ENCODE data around the gene HMGCL. TPM values are rescaled to one million over a fixed set of nuclear protein-coding genes. Genes with fewer than 3 reads are reported as not detected.

The HMGCL gene
- total and polyA plus RNA-seq, 12 donors = 38.8 to 134 (median 84.1) TPM

DNA sequence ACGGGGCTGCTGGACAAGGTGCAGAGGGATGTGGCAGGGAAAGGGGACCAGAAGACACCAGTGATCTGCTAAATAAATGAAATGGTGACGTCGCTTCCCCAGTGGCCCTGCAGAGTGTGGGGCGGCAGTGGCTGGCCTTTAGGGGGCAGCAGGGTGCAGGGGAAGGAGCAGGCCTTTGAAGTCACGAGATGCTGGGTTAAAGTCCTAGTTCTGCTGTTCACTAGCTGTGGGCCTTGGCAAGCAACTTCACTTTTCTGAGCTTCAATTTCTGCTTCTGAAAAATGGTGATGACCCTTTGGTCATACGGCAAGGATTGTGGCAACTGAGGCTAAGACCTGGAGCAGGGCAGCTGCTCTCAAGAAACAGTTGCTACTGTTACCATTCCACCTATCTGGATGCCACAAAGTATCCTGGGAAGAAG, 15.5 kb downstream of the HMGCL start:
- intact Hi-C loops (cut with DNase I) = loop anchor here in 1 of 2 donors (10.0 kb wide), 2 partner anchors 55 to 105 kb away; partner anchors contain the start of genes CNR2 and FUCA1
- Histone ChIP-seq H3K4me3 (no peak overlapping the region), H3K36me3 (replicated peaks in 1 of 2) (peaks cover 0 to 41% of the 10 kb centered on the region in 2 donors), H3K9me3 (replicated peaks in 1 of 3) (no peaks in the 10 kb centered on the region), H3K27me3 (no peaks in the 10 kb centered on the region), H3K4me1 (replicated peaks in 1 of 2) (peaks cover 0 to 4% of the 10 kb centered on the region in 2 donors), H3K27ac (peak overlapping the region in 1 of 5 donors; percentile 62)
- DNase-seq = peak; percentile 68 to 83 (median 81)
- TF ChIP-seq POLR2A (IDR thresholded peaks at IDR 0.05) = no peak
- peak; percentile 53 to 77 (median 66) for TF ChIP-seq CTCF (IDR thresholded peaks at IDR 0.05)
- 26 to 36% (median 32%) methylated on average over 5 to 6 of the region's 6 CpGs for WGBS, 4 donors

DNA sequence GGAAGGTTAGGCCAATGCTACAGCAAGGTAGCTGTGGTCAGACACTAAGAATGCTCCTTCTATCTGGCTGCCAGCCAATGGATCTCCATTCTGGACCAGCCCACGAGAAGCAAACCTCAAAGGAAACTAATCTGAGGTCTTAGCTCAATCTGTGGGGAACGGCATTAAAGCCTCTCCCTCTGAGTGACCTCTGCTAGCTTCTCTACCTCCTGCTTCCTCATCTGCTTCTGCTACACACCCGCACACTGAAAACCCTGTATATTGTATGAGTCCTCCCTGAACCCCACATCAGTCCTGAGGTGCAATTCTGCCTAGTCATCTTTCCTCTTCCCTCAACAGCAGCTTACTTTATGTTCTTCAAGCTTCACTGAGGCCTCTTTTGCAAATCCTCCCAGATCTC, 17.8 kb downstream of the HMGCL start:
- WGBS, 4 donors = 62 to 90% (median 73%) methylated on average over 3 of the region's 3 CpGs
- Histone ChIP-seq H3K4me1 (replicated peaks in 1 of 2) (peaks cover 0 to 4% of the 10 kb centered on the region in 2 donors), H3K4me3 (no peak overlapping the region), H3K27ac (no peak overlapping the region), H3K27me3 (no peaks in the 10 kb centered on the region), H3K36me3 (replicated peaks in 1 of 2) (peaks cover 0 to 29% of the 10 kb centered on the region in 2 donors), H3K9me3 (replicated peaks in 1 of 3) (no peaks in the 10 kb centered on the region)
- intact Hi-C loops (cut with DNase I) = loop anchor here in 1 of 2 donors (10.0 kb wide), 1 partner anchor 57 kb away; the partner anchor contains the start of gene FUCA1
- DNase-seq = no peak
- TF ChIP-seq CTCF (IDR thresholded peaks at IDR 0.05) = no peak
- no peak for TF ChIP-seq POLR2A (IDR thresholded peaks at IDR 0.05)

DNA sequence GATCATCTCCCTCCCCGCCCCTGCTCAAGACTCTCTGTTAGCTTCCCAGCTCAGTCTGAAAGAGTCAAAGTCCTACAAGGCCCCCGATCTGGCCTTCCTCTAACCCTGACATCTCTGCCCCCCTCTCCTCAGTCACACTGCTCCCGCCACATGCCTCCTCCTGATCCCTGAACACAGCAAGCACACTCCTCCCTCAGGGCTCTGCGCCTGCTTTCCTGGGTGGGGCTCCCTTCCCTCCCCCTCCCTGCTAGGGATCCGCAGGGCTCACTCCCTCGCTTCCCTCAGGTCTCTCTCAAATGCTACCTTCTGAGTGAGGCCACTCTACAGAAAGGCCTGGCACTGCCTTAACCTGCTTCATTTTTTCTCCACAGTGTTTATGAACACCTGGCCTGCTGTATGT, 18.9 kb downstream of the HMGCL start:
- no peaks in the 10 kb centered on the region for H3K9me3 ChIP-seq (replicated peaks in 1 of 3)
- H3K4me1 ChIP-seq (replicated peaks in 1 of 2) = peaks cover 2 to 10% of the 10 kb centered on the region in 2 donors
- H3K27me3 ChIP-seq = no peaks in the 10 kb centered on the region
- H3K4me3 ChIP-seq = no peak overlapping the region
- intact Hi-C loops (cut with DNase I) = loop anchor here in 1 of 2 donors (10.0 kb wide), 1 partner anchor 59 kb away; the partner anchor contains the start of gene FUCA1
- no peak overlapping the region for H3K27ac ChIP-seq
- no peak for TF ChIP-seq POLR2A (IDR thresholded peaks at IDR 0.05)
- no peak for TF ChIP-seq CTCF (IDR thresholded peaks at IDR 0.05)
- H3K36me3 ChIP-seq (replicated peaks in 1 of 2) = peaks cover 0 to 19% of the 10 kb centered on the region in 2 donors
- DNase-seq = no peak
- WGBS, 4 donors = 80 to 90% (median 88%) methylated on average over 6 of the region's 6 CpGs

GRCh38 chr1:23805025-23805424, 20.2 kb downstream of the HMGCL start:
- no peak for TF ChIP-seq POLR2A (IDR thresholded peaks at IDR 0.05)
- no peak for TF ChIP-seq CTCF (IDR thresholded peaks at IDR 0.05)
- peaks cover 0 to 19% of the 10 kb centered on the region in 2 donors for H3K36me3 ChIP-seq (replicated peaks in 1 of 2)
- no peak overlapping the region for H3K27ac ChIP-seq
- H3K4me3 ChIP-seq = no peak overlapping the region
- H3K9me3 ChIP-seq (replicated peaks in 1 of 3) = no peaks in the 10 kb centered on the region
- no peaks in the 10 kb centered on the region for H3K27me3 ChIP-seq
- peaks cover 4 to 12% of the 10 kb centered on the region in 2 donors for H3K4me1 ChIP-seq (replicated peaks in 1 of 2)
- 95 to 100% (median 96%) methylated on average over 2 of the region's 2 CpGs for WGBS, 4 donors
- intact Hi-C loops (cut with DNase I) = loop anchor here in 1 of 2 donors (10.0 kb wide), 1 partner anchor 60 kb away; the partner anchor contains the start of gene FUCA1
- DNase-seq = no peak
